ENCODE results near the gene ZNF141. TPM values are rescaled to one million over a fixed set of nuclear protein-coding genes. Genes with fewer than 3 reads are reported as not detected.

ZNF141 gene
- total and polyA plus RNA-seq, 2 of the 4 experiments (the other 2 are of a cell fraction): 1.8 to 4.7 TPM

DNA sequence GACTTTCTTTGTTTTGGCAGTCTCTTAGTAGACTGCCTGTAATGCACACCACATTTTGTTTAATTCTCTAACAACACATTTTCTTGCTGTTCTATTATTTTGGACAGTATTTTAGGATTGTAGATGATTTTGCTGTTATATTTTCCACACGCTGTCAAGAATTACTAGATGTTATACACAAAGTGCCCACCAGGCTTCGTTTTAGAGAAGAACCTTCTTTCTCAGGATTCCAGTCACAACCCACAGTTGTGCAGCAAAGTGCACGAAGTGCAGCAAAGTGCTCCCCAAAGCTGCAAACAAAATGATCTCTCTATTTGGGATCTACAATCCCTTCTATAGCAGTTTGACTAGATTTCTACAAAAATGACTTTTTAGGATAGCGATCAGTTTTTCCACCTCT lies 2.4 kb downstream of the ZNF141 start:
- no peak for ATAC-seq (ENCODE audit: low read depth)
- 73% methylated on average over 2 of the region's 4 CpGs; no CpG with 5 or more reads in 1 of the 2 experiments for WGBS, 2 experiments (ENCODE audit: extremely low coverage in 2 of 2, insufficient read length in 1 of 2)
- TSS peak; percentile 16 for BruUV-seq (replicated peaks)

More for the DNA sequence above, 2.4 kb downstream of the ZNF141 start:
- H4K91ac ChIP-seq (ENCODE audit: insufficient read depth, low read depth, low read length): no peak overlapping the region
- POLR2A ChIA-PET (ENCODE audit: unreplicated experiment): no interaction called here
- H3K9ac ChIP-seq (ENCODE audit: low read depth, low read length): no peak overlapping the region
- in situ Hi-C loops (cut with MboI; ENCODE audit: low sequenced_read_pairs): no loop called here
- no peak overlapping the region for H4K8ac ChIP-seq (ENCODE audit: low read depth in 2 of 2, low read length in 2 of 2)
- peaks cover 16 to 21% of the 10 kb centered on the region in 2 experiments; a peak in 3 of 4 replicates for H3K79me1 ChIP-seq (ENCODE audit: low read depth in 1 of 2, low read length in 2 of 2)
- no peak for DNase-seq
- dilution Hi-C loops (cut with HindIII; ENCODE audit: low sequenced_read_pairs, unreplicated experiment): no loop called here
- H3K9me3 ChIP-seq (ENCODE audit: control insufficient read depth, insufficient read depth, low read length): peaks cover 22% of the 10 kb centered on the region
- TF ChIP-seq POLR2A (IDR thresholded peaks at IDR 0.05; ENCODE audit: low read depth, low read length) (peak; percentile 26; the same call in 1 of the 2 replicates), CEBPB (IDR thresholded peaks at IDR 0.05; ENCODE audit: low read depth, low read length) (no peak)
- H3K4me1 ChIP-seq (ENCODE audit: control insufficient read depth, insufficient read depth, low read length): no peaks in the 10 kb centered on the region
- H3K56ac ChIP-seq (ENCODE audit: extremely low read depth, insufficient read depth, low read length): no peak overlapping the region
- no peak overlapping the region for H2AK9ac ChIP-seq (replicated peaks; ENCODE audit: low read depth, low read length, poor library complexity)
- no peak overlapping the region for H3K18ac ChIP-seq (ENCODE audit: low read depth, low read length)
- CTCF ChIA-PET: no interaction called here
- no peaks in the 10 kb centered on the region for H3K9me1 ChIP-seq (ENCODE audit: insufficient read depth, low read length)
- no peak overlapping the region for H2AFZ ChIP-seq (replicated peaks; ENCODE audit: low read length, poor library complexity)
- no peak overlapping the region for H3K4me3 ChIP-seq (ENCODE audit: insufficient read depth, low read depth, low read length)
- H2BK15ac ChIP-seq (ENCODE audit: low read depth, low read length): no peak overlapping the region
- no peak overlapping the region for H3K4me2 ChIP-seq (ENCODE audit: low read depth, low read length)
- H4K5ac ChIP-seq (ENCODE audit: low read depth, low read length): no peak overlapping the region
- H3K27ac ChIP-seq (ENCODE audit: insufficient read depth, low read length): no peak overlapping the region
- H3K4ac ChIP-seq (ENCODE audit: low read depth, low read length): no peak overlapping the region
- intact Hi-C loops (cut with micrococcal nuclease): no loop called here
- H2BK20ac ChIP-seq (ENCODE audit: low read depth, low read length): no peak overlapping the region
- no peak overlapping the region for H2BK5ac ChIP-seq (ENCODE audit: low read depth, low read length, poor library complexity, severe bottlenecking)
- no peaks in the 10 kb centered on the region for H3K27me3 ChIP-seq (ENCODE audit: control insufficient read depth, insufficient read depth, low read length)
- H3K23ac ChIP-seq (ENCODE audit: low read depth, low read length): no peak overlapping the region
- no peak overlapping the region for H3K14ac ChIP-seq (replicated peaks; ENCODE audit: low read depth, low read length)
- no peak overlapping the region for H2BK120ac ChIP-seq (ENCODE audit: low read depth, low read length)
- H3K36me3 ChIP-seq (ENCODE audit: control insufficient read depth, insufficient read depth, low read length): peaks cover 14% of the 10 kb centered on the region
- H2AK5ac ChIP-seq (ENCODE audit: low read depth, low read length): no peak overlapping the region
- no peaks in the 10 kb centered on the region for H4K20me1 ChIP-seq (ENCODE audit: insufficient read depth, low read length)

Data from IMR-90 (cell line).